Hematopoietic multipotent progenitor cell treated with erythropoietin and hydrocortisone succinate and interleukin-3 and kit ligand, for 4 days (in vitro differentiated cells): ENCODE data around the gene DMRTA2.
"Not testable (repeated sequence)": the region's sequence is repeated elsewhere in the genome, so short reads cannot be mapped to it uniquely, and the experiment has no call there.

Experiments used
- DNase-seq: peaks from one replicate; pipeline ENCODE4 v3.0.0-alpha.2; 2015

The DMRTA2 gene

DNA sequence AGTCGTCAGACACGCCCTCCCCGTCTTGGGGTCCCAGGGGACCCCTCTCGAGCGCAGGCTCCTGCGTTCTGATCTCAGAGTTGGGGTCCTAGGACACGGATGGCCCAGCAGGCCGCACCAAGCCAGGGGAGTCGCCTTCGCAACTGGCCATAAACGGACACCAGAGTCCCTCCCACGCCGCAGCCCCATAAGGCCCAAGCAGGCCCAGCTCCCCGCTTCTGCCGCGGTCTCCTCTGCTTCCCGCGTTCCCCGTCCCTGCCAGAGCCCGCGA is 633 bp downstream of the DMRTA2 start:
- no peak for DNase-seq

- no peak for DNase-seq
Measured at GRCh38 chr1:50421768-50422674, 1.2 kb downstream of the DMRTA2 start.

- DNase-seq: no peak
Measured at GRCh38 chr1:50421366-50421748, 1.9 kb downstream of the DMRTA2 start.

- DNase-seq: no peak
Measured at GRCh38 chr1:50420689-50421365, 2.4 kb downstream of the DMRTA2 start.

- DNase-seq: no peak
Measured at GRCh38 chr1:50419907-50420677, 3.2 kb downstream of the DMRTA2 start.

- DNase-seq: no peak
Measured at GRCh38 chr1:50419192-50419906, 3.9 kb downstream of the DMRTA2 start.

- no peak for DNase-seq
Measured at GRCh38 chr1:50418600-50419109, 4.6 kb downstream of the DMRTA2 start.

DNA sequence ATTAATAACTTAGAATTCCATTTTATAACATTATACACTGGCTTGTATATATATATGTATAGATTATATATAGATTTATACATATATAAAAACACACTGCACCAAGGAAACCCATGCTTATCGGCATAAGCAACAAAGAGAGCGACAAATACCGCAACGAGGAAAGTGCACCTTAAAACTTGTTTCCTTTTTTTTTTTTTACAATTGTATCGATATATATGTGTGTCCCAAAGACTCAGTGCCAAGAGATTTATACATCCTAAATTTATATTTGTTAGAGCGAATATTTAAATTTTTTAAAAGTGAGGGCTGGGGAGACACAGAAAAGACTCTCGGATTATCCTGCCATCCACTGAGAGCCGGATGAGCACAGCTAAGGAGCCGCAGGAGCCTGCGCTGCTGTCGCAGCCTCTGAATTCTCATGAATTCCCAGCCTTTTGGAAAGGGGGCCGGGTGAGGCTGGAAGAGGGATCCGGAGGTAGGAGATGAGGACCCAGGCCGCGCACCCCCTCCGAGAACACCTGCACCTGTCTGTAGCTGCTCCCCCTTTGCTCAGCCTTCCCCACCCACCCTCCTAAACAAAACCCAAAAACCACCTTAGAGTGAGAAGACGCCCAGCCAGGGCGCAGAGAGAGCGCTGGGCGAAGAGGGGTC is 5.2 kb downstream of the DMRTA2 start:
- no peak for DNase-seq

- DNase-seq: no peak
Measured at GRCh38 chr1:50417507-50417906, 5.7 kb downstream of the DMRTA2 start.

DNA sequence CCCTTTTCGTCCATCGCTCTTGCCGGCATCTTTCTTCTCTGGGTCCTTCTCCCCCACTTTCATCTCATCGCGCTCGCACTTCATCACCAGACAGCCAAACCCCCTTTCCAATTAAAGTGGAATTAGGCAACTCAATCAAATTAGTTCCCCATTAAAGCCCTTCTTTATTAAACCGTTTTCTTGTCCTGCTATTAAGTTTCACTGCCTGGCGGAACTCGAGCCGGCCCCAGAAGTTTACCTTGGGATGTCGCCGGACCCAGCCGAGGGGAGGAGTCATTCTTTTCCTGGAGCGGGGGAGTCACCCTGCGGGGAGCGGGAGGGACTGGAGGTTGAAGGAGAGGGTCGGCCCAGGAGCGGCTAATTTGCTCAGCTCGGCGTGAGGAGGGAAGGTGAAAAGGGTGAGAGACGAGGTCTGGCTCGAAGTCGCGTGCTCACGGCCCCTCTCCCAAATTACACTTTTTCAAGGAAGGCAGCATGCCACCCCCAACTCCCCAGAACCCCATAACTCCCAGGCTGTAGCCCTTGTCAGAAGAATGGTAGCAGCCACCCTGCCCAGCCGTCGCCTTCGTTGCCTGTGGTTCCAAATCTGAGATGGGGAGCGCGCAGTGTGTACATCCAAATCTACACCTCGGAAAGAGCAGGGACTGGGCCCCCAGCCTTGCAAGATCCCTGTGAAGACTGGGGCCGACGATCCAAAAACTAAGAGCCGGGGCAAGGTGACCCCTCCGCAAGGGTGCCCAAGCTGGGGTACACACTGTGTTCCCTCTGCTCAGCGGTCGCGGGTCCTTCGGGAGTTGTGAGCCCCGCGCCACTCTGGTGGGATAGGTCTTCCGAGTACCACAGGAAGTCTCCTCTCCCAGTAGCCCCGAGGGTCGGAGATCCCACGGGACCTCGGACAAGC is 6.4 kb downstream of the DMRTA2 start:
- DNase-seq: no peak

DNA sequence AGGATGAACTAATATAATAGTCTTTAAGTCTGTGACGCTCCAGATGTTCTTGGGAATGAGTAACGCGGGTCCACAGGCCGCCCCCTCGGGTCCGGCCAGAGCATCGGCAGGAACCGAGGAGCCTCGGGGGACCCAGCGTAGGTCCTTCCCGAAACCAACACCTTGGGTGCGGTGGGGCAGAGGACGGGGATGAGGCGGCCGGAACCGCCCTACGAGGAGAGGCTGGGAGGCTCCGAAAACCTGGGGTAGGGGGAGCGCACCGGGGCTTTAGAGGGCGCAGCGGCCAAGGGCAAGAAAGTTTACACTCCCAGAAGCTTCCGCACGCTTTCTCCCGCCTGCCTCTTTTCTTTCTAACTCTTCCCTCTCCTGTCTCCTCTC is 7.1 kb downstream of the DMRTA2 start:
- DNase-seq: no peak

- no peak for DNase-seq
Measured at GRCh38 chr1:50415235-50416149, 7.8 kb downstream of the DMRTA2 start.

GRCh38 chr1:50414853-50415234 is 8.4 kb downstream of the DMRTA2 start:
- DNase-seq: no peak

GRCh38 chr1:50412813-50413476 is 10.3 kb downstream of the DMRTA2 start:
- DNase-seq: no peak

- DNase-seq: no peak
Measured at GRCh38 chr1:50405814-50406213, 17.4 kb downstream of the DMRTA2 start.

DNA sequence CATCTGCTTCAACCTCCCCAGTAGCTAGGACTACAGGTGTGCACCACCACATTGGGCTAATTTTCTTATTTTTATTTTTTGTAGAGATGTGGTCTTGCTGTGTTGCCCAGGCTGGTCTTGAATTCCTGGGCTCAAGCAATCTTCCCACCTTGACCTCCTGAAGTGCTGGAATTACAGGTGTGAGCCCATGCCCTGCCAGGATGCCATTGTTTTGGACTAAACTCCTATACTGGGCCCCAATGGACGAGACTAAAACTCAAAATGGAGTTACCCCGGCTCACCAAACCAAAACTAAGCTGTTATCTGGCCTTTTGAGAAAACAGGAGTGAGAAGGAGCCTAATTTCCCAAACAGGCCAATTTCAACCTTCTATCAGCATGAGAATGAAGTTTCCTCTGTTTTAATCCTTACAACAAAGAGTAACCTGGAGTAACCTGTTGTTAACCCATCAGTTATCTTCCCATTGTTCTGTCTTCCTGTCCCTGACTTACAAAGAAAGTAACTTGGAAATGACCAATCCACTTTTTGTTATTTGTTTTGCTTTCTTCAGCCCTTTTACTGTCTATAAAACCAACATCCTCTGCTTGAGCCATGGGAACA is 29.6 kb downstream of the DMRTA2 start:
- DNase-seq: no peak

- DNase-seq: not testable (repeated sequence)
Measured at GRCh38 chr1:50381551-50381950, 41.7 kb downstream of the DMRTA2 start.

GRCh38 chr1:50378770-50379169 is 44.5 kb downstream of the DMRTA2 start:
- no peak for DNase-seq

DNA sequence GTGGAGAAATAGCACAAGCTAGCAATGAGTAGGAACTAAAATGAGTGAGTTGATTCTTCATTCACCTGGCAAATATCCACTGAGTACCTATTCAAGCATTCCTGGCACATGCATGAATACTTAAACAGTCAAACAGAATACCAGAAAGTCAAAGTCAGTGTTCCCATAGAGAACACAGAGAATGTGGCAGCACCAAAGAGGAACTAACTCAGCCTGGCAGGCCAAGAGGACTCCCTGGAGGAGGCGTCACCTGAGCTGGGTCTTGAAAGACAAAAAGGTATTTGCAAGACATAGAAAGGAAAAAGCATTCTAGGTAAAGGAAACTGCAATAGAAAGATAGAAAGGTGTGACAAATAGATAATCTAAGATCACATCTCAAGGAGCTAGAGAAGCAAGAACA is 49.7 kb downstream of the DMRTA2 start:
- no peak for DNase-seq
